HUDEP-2 (cell line): ENCODE measurements around the gene RRBP1.

ENCODE experiments used
- DNase-seq, 76 experiments: peaks; one replicate each; lab custom pipeline; 2025; ENCODE audit not compliant: unreplicated experiment in 76 of 76; lab: John Stamatoyannopoulos, UW

RRBP1 gene

GRCh38 chr20:17684077-17684888, 2.2 kb upstream of the RRBP1 start:
- no peak for DNase-seq

GRCh38 chr20:17683218-17684076, 1.4 kb upstream of the RRBP1 start:
- no peak for DNase-seq

- no peak for DNase-seq
Measured at GRCh38 chr20:17682889-17683198, 802 bp upstream of the RRBP1 start.

- no peak for DNase-seq
Measured at GRCh38 chr20:17681726-17682102, 328 bp downstream of the RRBP1 start.

DNA sequence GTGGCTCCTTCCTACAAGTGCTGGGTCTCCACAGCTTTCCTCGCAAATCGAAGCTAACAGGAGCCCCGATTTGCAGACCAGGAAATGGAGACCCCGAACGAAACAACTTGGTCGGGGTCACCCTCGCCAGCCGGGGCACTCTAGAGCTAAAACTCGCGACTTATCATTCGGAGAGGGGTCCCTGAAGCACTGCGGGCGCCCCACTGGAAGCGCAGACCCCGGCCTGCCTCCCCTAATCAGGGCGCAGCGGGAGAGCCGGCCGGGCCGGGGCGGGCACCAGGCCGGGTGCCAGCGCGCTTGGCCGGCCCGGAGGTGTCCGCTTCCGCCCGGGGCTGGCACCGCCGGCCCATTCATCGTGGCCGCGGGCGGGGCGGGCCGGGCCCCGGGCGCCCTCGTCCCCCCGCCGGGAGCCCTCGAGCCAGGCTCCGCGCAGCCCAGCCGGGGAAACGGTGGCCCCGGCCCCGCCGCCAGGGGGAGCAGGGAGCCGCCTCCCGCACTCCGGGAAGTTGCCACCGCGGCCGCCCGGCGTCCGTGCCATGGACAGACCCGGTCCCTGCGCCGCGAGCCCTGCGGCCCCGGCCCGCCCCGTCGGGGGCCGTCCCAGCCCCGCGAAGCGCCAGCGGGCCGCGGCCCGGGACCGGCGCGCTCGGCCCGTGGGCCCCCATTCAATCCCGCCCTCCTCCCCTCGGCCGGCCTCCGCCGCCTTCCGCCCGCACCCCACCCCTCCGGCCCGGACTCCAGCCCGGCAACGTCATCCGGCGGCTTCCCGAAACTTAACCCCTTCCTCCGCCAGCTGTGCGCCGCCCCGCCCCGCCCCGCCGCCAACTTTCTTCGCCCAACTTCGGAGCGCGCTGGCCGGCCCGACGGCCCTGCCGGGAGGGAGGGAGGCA, 961 bp downstream of the RRBP1 start:
- DNase-seq = peak in 60 of 76 experiments; percentile 3 to 76 (median 50)

DNA sequence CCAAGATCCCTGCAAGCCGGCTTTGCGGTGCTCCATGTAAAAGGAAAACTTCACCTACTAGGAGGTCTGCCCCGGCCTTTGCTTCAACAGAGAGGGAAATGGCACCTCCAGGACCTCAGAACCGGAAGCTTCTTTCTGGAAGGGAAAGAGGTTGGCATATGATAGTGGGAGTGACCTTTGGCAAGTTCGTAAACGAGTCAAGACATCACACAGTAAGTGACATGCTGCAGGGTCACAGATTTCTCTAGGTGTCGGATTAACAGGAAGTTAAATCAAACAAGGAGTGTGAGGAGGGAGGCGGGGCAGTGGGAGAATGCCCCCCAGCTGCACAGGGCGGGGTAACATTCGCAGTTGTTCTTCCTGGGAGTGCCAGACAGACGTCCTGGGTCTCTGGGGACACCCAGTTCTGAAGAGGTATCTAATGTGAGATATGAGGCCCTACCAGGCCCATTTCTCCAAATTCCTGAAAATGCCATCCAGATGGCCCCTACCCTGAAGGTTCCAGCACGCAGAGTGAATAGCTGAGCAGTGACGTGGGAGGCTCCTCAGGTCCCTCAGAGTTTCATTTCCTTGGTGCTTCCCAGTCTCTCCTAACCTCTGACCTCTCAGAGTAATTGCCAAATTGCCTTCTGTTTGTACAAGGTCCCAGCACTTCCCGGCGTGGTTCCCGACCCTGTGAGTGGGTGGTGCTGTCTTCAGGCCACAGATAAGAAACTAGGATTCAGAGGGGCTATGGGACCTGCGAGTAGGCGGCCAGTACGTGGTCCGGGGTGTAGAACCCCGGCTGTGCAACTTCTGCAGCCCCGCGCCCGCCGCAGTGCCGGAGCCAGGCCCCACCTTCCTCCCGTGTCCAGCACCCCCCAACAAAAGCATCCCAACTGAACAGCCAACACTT, 1.9 kb downstream of the RRBP1 start:
- DNase-seq = peak in 16 of 76 experiments; percentile 3 to 36 (median 12)

DNA sequence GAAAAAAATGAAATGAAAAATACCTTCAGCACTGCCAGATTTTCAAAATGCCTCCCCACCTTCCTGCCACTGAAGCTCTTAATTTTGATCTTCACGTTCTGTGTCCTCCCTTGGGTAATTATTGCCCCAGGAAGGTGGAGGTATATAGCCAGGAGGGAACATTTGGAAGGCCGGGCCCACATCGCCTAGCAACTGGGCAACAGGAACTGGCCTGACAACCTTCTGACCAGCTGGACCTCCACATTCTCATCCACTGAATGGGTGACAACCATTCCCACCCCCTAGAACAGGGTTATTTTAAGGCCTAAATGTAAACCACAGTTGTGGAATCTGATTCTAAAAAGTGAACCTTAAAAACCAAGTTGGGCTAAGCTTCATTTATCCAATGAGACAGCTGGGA, 3.2 kb downstream of the RRBP1 start:
- no peak for DNase-seq

GRCh38 chr20:17678295-17678694, 3.7 kb downstream of the RRBP1 start:
- DNase-seq = peak in 42 of 76 experiments; percentile 3 to 80 (median 46)

- DNase-seq = no peak
Measured at GRCh38 chr20:17676942-17677341, 5.1 kb downstream of the RRBP1 start.

DNA sequence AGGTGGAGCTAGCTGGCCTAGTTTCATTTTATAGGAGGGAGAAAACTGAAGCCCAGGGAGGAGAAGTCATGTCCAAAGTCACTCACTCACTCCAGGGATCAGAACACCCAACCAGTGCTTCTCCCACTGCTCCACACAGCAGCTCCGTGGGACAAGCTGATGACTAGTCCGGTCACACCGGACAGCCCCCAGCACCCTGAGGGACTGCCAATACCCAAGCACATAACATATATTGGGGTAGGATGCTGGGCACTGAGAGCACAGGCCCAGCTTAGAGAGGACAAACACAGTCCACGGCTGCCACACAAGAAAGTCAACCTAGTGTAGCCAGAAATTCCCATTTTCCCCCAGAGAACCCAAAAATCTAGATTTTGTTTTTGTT, 5.7 kb downstream of the RRBP1 start:
- no peak for DNase-seq

DNA sequence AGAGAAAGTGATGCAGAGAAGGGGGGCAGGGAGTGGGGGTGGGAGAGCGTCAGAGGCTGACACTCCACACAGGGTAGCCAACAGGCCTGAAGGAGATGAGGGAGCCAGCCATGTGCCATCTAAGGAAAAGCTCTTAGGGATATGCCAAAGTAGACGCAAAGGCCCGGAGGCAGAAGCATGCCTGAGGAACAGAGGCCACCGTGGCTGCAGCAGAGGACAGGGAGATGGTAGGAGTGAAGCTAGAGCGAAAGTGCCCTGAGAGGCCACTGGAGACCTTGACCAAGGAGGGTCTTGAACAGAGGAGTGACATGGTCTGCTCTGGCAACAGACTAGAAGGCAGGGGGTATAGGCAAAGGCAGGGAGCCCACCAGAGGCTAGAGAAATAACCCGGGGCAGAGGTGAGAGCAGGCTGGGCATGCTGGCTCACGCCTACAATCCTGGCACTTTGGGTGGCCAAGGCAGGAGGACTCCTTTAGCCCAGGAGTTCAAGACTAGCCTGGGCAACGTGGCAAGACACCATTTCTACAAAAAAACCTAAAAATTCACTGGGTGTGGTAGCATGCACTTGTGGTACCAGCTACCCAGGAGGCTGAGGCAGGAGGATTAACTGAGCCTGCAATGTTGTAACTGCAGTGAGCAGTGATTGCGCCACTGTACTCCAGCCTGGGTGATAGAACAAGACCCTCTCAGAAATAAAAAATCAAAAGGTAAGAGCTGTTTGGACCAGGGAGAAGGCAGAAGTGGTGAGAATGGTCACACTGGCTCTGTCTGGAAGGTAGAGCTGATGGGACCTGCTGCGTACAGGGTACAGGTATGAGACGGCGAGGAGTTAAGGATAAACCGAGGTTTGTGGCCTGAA, 6.3 kb downstream of the RRBP1 start:
- no peak for DNase-seq

DNA sequence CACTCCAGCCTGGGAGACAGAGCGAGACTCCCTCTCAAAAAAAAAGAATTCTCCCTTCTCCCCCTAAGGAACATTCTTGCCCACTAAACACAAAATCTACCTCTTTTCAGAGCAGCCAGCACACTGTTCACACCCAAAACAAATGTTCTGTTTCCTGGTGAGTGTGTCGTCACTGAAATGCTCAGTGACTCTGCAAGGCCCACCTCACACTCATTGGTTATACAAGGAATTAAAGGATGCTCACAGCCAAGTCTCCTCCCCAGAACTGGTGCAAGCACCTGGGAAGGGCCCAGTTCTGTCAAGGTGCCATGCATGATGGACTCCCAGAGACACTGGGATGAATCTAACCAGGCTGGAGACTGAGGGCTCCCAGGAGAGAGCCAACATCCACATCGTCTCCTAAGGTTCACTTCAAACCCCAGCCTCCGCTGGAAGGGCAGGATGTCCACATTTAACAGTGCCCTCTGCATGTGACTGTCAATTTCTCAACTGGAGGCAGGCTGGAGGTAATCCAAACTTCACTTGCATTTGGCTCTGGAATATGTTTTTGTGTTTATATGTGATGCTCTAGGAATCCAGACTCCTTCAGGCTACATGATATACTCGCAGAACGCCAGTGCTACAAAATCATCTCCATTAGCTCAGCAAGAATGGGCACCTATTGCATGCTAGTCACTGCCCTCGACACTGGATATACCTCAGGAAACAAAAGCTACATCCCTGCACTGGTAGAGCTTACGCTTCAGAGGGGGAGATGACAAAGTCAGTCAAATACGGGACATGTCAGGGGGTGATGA, 7.1 kb downstream of the RRBP1 start:
- no peak for DNase-seq

DNA sequence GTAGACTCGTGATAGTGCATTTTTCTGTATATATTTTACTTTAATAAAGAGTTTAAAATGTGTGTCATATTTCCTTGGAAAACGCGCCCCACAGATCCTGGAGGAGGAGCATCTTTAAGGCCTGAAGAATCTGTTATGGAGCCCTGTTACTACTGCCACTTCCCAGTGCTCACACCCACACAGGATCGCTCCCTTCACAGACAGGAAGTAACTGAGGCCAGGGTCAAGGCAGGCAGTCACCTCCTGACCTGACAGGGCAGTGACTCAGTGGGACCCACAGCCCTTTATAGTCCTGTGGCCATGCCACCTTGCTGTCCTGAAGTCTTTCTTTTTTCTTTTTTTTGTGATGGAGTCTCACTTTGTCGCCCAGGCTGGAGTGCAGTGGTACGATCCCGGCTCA, 9.0 kb downstream of the RRBP1 start:
- no peak for DNase-seq

GRCh38 chr20:17671565-17671964, 10.5 kb downstream of the RRBP1 start:
- no peak for DNase-seq

DNA sequence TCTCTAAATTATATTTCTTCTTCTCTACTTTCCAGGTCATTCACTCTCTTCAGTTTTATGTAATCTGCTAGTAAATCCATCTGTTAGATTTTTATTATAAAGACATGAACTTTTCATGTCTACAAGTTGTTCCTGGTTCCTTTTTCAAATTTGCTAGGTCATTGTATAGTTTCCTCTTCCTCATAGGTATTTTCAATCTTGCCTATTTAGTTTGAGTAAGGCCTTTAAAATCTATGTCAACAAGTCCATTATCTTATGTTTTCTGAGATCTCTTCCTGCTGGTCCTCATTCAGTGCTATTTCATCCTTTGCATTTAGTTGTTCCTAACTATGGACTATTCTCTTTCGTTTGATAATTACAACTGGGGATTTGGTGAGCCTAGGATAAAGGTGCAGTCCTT, 11.0 kb downstream of the RRBP1 start:
- no peak for DNase-seq

DNA sequence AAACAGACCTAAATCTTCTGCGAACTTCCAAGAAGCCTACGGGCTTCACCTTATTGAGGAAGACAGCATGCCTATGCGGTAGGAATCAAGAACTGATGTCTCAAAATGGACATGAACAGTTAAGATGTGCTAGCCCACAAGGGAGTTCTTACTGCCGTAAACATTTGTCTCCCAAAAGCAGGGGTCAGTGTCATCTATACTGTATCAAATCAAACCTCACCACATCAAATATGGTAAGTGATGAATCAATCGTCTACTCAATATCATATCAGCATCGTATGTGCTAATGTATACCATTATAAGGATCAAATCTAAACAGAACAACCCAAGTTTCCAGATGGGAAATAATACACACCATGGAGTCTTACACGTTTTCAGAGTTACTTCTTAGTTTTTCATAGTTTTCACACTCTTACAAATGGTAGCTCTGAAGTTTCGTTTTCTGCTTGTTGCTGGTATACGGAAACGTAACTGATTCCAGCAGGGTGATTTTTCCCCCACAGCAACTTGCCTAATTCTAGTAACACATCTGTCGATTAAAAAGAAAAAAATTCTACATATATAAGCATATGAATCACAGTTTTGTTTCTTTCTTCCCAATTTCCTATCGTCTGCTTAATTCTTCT, 12.6 kb downstream of the RRBP1 start:
- DNase-seq = no peak

GRCh38 chr20:17668432-17668831, 13.6 kb downstream of the RRBP1 start:
- DNase-seq = no peak

GRCh38 chr20:17667445-17667844, 14.6 kb downstream of the RRBP1 start:
- DNase-seq = no peak
